Osteoblast (primary cell): ENCODE measurements around the gene CAB39L. TPM values are rescaled to one million over a fixed set of nuclear protein-coding genes. Genes with fewer than 3 reads are reported as not detected.

Experiments
- DNase-seq: peaks from one replicate; pipeline ENCODE4 v3.0.0; 2011; ENCODE audit warnings: low spot score, mixed read lengths; ENCODE audit not compliant: insufficient read length; ENCODE audit errors: missing footprints
- H2AFZ ChIP-seq: 2 replicates; pipeline ENCODE4 v1.6.0; 2011; ENCODE audit warnings: mild to moderate bottlenecking, low read length
- H3K27ac ChIP-seq: 2 replicates; pipeline ENCODE4 v1.5.1; 2011; ENCODE audit warnings: mild to moderate bottlenecking, low read depth, low read length, moderate library complexity
- H3K27me3 ChIP-seq: 2 replicates; pipeline ENCODE4 v1.6.0; 2012; ENCODE audit warnings: mild to moderate bottlenecking, control low read depth, inconsistent platforms, low read length, moderate library complexity; ENCODE audit not compliant: insufficient read depth
- H3K36me3 ChIP-seq: 2 replicates; pipeline ENCODE4 v1.5.1; 2011; ENCODE audit warnings: mild to moderate bottlenecking, low read length, control low read depth, moderate library complexity; ENCODE audit not compliant: insufficient read depth
- H3K4me1 ChIP-seq: 2 replicates; pipeline ENCODE4 v1.5.1; 2011; ENCODE audit warnings: mild to moderate bottlenecking, low read length, control low read depth, moderate library complexity; ENCODE audit not compliant: insufficient read depth
- H3K4me2 ChIP-seq: 2 replicates; pipeline ENCODE4 v1.6.0; 2011; ENCODE audit warnings: mild to moderate bottlenecking, low read length; ENCODE audit not compliant: insufficient read depth
- H3K4me3 ChIP-seq: fragments of 200-600 bp; sonication (generic); 3 replicates; pipeline ENCODE4 v1.5.1; 2012; ENCODE audit warnings: mild to moderate bottlenecking, low read length, inconsistent platforms; ENCODE audit not compliant: insufficient read depth
- H3K79me2 ChIP-seq: 2 replicates; pipeline ENCODE4 v1.6.0; 2012; ENCODE audit warnings: mild to moderate bottlenecking, low read length, control low read depth, inconsistent platforms; ENCODE audit not compliant: insufficient read depth
- H3K9me3 ChIP-seq: 2 replicates; pipeline ENCODE4 v1.5.1; 2011; ENCODE audit warnings: low read depth, low read length, control low read depth
- H4K20me1 ChIP-seq: 2 replicates; pipeline ENCODE4 v1.6.0; 2012; ENCODE audit warnings: mild to moderate bottlenecking, low read length, control low read depth; ENCODE audit not compliant: insufficient read depth
- total RNA-seq: library from RNA; depleted of rRNA; stranded (reverse); fragments of >200 nt; gene quantifications from 2 replicates; pipeline ENCODE4 v1.2.3, GENCODE V29; 2012
- TF ChIP-seq, protein P1 (sequence below): IDR thresholded peaks from 2 replicates; pipeline ENCODE4 v1.5.1; 2011; ENCODE audit warnings: mild to moderate bottlenecking, low read depth, low read length, moderate library complexity; ENCODE audit errors: extremely low read depth

Gene CAB39L
- total RNA-seq, 1 donor, result 12.3 TPM

DNA sequence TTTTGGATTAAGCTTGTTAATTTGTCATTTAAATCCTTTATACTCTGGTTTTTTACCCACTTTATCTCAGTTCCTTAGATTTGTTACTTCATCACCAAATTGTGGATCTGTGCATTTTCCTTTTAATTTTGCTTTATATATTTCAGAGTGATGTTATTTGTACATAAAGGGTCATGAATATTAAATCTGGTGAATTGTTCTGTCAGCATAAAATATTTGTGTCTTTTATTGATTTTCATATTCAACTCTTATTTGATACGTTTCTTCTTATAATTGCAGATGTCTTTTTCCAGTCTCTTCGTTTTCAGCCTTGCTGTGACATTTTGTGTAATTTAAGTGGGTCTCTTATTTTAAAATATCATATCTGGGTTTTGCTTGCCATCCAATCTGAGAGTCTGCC lies 4.9 kb upstream of the CAB39L start:
- no peaks in the 10 kb centered on the region for H3K36me3 ChIP-seq
- peaks cover 37% of the 10 kb centered on the region for H3K79me2 ChIP-seq
- H3K4me2 ChIP-seq, result no peak overlapping the region

DNA sequence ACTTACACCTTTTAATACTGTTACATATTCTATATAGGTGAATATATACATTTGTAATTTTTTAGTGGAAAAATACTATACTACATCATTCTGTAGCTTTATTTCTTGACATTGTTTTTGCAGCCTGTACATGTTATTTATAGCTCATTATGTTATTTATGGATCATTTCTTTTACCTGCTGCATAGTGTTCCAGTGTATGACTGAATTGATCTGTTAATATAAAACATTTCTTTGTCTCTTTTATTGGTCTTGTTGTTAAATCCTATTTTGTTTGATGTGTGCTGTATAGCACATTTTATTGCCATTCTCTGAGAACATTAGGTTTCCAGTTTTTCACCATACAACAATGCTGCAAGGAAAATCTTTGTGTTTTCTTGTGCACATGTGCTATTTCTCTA lies 2.6 kb upstream of the CAB39L start:
- TF ChIP-seq, protein P1, sequence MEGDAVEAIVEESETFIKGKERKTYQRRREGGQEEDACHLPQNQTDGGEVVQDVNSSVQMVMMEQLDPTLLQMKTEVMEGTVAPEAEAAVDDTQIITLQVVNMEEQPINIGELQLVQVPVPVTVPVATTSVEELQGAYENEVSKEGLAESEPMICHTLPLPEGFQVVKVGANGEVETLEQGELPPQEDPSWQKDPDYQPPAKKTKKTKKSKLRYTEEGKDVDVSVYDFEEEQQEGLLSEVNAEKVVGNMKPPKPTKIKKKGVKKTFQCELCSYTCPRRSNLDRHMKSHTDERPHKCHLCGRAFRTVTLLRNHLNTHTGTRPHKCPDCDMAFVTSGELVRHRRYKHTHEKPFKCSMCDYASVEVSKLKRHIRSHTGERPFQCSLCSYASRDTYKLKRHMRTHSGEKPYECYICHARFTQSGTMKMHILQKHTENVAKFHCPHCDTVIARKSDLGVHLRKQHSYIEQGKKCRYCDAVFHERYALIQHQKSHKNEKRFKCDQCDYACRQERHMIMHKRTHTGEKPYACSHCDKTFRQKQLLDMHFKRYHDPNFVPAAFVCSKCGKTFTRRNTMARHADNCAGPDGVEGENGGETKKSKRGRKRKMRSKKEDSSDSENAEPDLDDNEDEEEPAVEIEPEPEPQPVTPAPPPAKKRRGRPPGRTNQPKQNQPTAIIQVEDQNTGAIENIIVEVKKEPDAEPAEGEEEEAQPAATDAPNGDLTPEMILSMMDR, result no peak
- DNase-seq, result peak; percentile 23
- no peaks in the 10 kb centered on the region for H3K36me3 ChIP-seq
- H3K79me2 ChIP-seq, result peaks cover 37% of the 10 kb centered on the region
- H3K4me3 ChIP-seq, result no peak overlapping the region
- no peak overlapping the region for H3K27ac ChIP-seq
- no peaks in the 10 kb centered on the region for H3K27me3 ChIP-seq
- no peaks in the 10 kb centered on the region for H3K9me3 ChIP-seq
- H3K4me1 ChIP-seq, result peaks cover 13% of the 10 kb centered on the region
- no peak overlapping the region for H2AFZ ChIP-seq
- no peaks in the 10 kb centered on the region for H4K20me1 ChIP-seq
- no peak overlapping the region for H3K4me2 ChIP-seq

More for the DNA sequence above, 4.9 kb upstream of the CAB39L start:
- H3K9me3 ChIP-seq, result no peaks in the 10 kb centered on the region
- TF ChIP-seq, protein P1, result no peak
- H3K4me1 ChIP-seq, result peaks cover 11% of the 10 kb centered on the region
- DNase-seq, result no peak
- H3K4me3 ChIP-seq, result no peak overlapping the region
- no peak overlapping the region for H2AFZ ChIP-seq
- H4K20me1 ChIP-seq, result no peaks in the 10 kb centered on the region
- no peaks in the 10 kb centered on the region for H3K27me3 ChIP-seq
- no peak overlapping the region for H3K27ac ChIP-seq

DNA sequence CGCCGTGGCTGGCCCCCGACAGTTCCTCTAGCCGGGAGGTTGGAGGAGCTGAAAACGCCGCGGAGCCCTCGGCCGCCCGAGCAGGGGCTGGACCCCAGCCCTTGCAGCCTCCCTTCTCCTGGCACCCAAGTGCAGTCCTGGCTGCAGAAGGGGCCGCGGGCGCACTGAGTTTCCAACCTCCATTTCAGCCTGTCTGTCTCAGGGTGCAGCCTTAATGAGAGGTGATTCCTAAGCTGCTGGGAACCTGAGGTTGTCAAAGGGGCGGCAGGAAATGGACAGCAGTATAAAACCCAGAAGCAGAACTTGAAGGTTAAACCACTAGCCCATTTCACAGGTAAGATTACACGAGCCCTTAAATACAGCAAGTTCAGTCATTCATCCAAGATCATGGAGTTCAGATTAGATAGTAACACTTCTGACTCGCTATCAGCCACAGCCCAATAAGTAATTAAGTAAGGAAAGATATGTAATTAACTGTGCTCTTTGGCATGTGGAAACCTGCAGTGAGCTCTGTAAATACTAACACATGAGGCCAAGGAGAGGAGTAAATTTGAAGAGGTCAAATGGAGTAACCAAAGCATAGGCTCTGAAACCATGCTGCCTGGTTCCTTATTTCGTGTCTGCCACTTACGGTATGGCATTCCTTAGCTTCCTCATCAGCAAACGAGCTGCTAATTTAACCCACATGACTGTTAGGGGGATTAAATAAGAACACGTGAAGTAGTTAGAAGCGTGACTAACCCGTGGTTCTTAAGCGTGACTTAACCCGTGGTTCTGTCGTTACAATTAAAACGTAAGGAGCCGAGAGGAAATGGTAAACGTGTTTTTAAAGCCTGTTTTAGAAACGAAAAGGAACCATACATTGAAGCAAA lies 896 bp upstream of the CAB39L start:
- DNase-seq, result peak; percentile 50
- H3K4me3 ChIP-seq, result peak overlapping the region; percentile 82
- TF ChIP-seq, protein P1, result no peak
- peaks cover 32% of the 10 kb centered on the region for H3K79me2 ChIP-seq
- peaks cover 13% of the 10 kb centered on the region for H3K4me1 ChIP-seq
- H4K20me1 ChIP-seq, result no peaks in the 10 kb centered on the region
- no peaks in the 10 kb centered on the region for H3K9me3 ChIP-seq
- H3K36me3 ChIP-seq, result no peaks in the 10 kb centered on the region
- H2AFZ ChIP-seq, result peak overlapping the region; percentile 83
- no peaks in the 10 kb centered on the region for H3K27me3 ChIP-seq
- peak overlapping the region; percentile 86 for H3K27ac ChIP-seq
- H3K4me2 ChIP-seq, result peak overlapping the region; percentile 83

DNA sequence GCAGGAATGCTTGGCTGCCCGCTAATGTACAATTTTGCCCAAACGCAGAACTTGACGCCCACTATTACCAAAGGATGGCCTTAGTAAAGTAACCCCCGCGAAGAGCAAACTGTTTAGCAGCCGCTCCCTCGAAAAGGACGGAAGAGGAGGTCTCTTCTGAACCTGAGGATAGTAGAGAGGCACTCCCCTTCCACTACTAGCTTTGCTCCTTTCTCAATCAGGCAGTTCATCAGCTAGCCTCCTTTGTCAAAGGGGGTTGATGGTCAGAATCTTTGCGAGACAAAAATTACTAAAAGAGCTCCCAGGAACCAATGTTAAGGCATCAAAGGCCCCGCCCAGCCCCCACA lies 534 bp downstream of the CAB39L start:
- H4K20me1 ChIP-seq, result no peaks in the 10 kb centered on the region
- no peaks in the 10 kb centered on the region for H3K36me3 ChIP-seq
- no peaks in the 10 kb centered on the region for H3K27me3 ChIP-seq
- peak overlapping the region; percentile 95 for H2AFZ ChIP-seq
- peak overlapping the region; percentile 83 for H3K4me2 ChIP-seq
- peaks cover 24% of the 10 kb centered on the region for H3K79me2 ChIP-seq
- H3K27ac ChIP-seq, result peak overlapping the region; percentile 86
- no peaks in the 10 kb centered on the region for H3K9me3 ChIP-seq
- TF ChIP-seq, protein P1, result no peak
- H3K4me1 ChIP-seq, result peaks cover 13% of the 10 kb centered on the region
- H3K4me3 ChIP-seq, result peak overlapping the region; percentile 82
- no peak for DNase-seq
